MCF 10A (cell line): ENCODE measurements around the gene TGM5. TPM values are rescaled to one million over a fixed set of nuclear protein-coding genes. Genes with fewer than 3 reads are reported as not detected.

Source experiments
- BruUV-seq: library from RNA; stranded (reverse); fragments of 400-500 nt; replicated peaks from 2 replicates; lab custom pipeline; 2021; lab: Mats Ljungman, UMichigan
- CTCF ChIA-PET: fragments of 300-600 bp; sonication (Branson Sonifier 250); formaldehyde crosslinking; extraction: SDS; loops from one replicate; lab custom pipeline; 2021; ENCODE audit warnings: antibody characterized with exemption, inconsistent platforms; lab: Yijun Ruan, JAX
- POLR2A ChIA-PET: fragments of 300-600, 350-650 bp; sonication (Branson Sonifier 250); formaldehyde crosslinking; extraction: SDS; loops from one replicate; lab custom pipeline; 2020; ENCODE audit warnings: antibody characterized with exemption, inconsistent platforms; lab: Yijun Ruan, JAX
- DNase-seq: peaks from one replicate; pipeline ENCODE4 v3.0.0-alpha.2; 2018; ENCODE audit not compliant: unreplicated experiment
- H3K27ac Mint-ChIP-seq: one replicate; pipeline ENCODE4 v1.8.0; 2022; ENCODE audit warnings: mild to moderate bottlenecking, low read depth, mixed read lengths; ENCODE audit not compliant: unreplicated experiment
- H3K27me3 Mint-ChIP-seq: one replicate; pipeline ENCODE4 v1.8.0; 2022; ENCODE audit warnings: mixed read lengths; ENCODE audit not compliant: insufficient read depth, unreplicated experiment
- H3K36me3 Mint-ChIP-seq: one replicate; pipeline ENCODE4 v1.8.0; 2022; ENCODE audit warnings: mild to moderate bottlenecking, moderate library complexity, mixed read lengths; ENCODE audit not compliant: insufficient read depth, unreplicated experiment
- H3K4me1 Mint-ChIP-seq: one replicate; pipeline ENCODE4 v1.8.0; 2022; ENCODE audit warnings: mixed read lengths; ENCODE audit not compliant: insufficient read depth, unreplicated experiment
- H3K4me3 Mint-ChIP-seq: one replicate; pipeline ENCODE4 v1.8.0; 2022; ENCODE audit warnings: mild to moderate bottlenecking, moderate library complexity, mixed read lengths; ENCODE audit not compliant: unreplicated experiment
- H3K9me3 Mint-ChIP-seq: one replicate; pipeline ENCODE4 v1.8.0; 2022; ENCODE audit warnings: mixed read lengths; ENCODE audit not compliant: unreplicated experiment
- CTCF ChIP-seq: fragments of 200-600 bp; IDR thresholded peaks from one replicate; pipeline ENCODE4 v1.8.0; 2022; ENCODE audit warnings: antibody characterized with exemption, mild to moderate bottlenecking; ENCODE audit not compliant: unreplicated experiment
- intact Hi-C: fragments of 100-400 bp; cut with micrococcal nuclease; formaldehyde crosslinking; loops from 2 replicates; pipeline ENCODE4 v1.14.1; 2022
- total RNA-seq: library from RNA; stranded (reverse); gene quantifications from 2 replicates; pipeline ENCODE4 v1.2.3, GENCODE V29; 2022

TGM5 gene
- total RNA-seq, 1 experiment from 2014 or later, result 0.12 TPM

DNA sequence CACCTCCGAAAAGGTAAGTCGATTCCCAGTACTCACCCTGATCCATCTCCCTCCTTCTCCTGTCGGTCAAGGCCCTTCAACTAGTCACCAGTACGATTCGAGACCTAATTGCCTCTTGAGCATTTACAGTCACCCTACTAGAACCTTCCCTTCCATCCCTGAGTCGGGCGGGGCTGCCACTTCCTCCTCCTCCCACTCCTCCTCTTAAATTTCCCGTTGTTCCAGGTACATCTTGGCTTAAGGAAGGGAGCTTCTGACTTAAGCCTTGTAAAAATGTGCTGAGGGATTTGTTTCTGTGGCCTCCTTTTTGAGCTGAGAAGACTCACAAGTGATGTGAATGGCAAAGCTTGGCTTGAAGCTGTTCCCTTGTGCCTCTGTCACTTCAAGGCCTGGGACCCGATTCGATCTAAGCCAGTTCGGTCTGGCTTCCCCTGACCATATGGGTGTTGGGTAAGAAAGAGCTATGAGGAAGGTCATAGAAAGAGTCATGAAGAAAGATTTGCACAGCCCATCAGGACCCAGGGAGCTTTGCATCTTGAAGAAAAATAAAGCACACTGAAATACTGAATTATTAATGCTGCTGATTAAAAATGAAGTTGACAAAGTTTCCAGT is 35.6 kb upstream of the TGM5 start, which contains the start of gene TGM7:
TGM7 (minus strand) TSS at position 51 of the 613 bp plus-strand sequence.
- H3K27ac Mint-ChIP-seq, result no peak within 1 kb of the TSS
- intact Hi-C loops, result no loop called here
- no peaks in the 10 kb centered on the region for H3K36me3 Mint-ChIP-seq
- H3K9me3 Mint-ChIP-seq, result no peaks in the 10 kb centered on the region
- BruUV-seq, result no TSS peak
- no peaks in the 10 kb centered on the region for H3K4me1 Mint-ChIP-seq
- CTCF ChIA-PET, result interaction anchor here (0.6 to 1.1 kb wide), 3 partner anchors 17 to 1258 kb away, joined by 3 to 7 read pairs (median 3); no protein-coding TSS in a partner anchor
- POLR2A ChIA-PET, result interaction anchor here (1.2 kb wide), 1 partner anchor 198 kb away, joined by 3 read pairs; no protein-coding TSS in a partner anchor
- peaks cover 56% of the 10 kb centered on the region for H3K27me3 Mint-ChIP-seq
- no peak for TF ChIP-seq CTCF
- H3K4me3 Mint-ChIP-seq, result no peak within 1 kb of the TSS
- no peak for DNase-seq

- TF ChIP-seq CTCF, result no peak
- H3K36me3 Mint-ChIP-seq, result no peaks in the 10 kb centered on the region
- POLR2A ChIA-PET, result no interaction called here
- CTCF ChIA-PET, result interaction anchor here (0.6 kb wide), 1 partner anchor 76 kb away, joined by 3 read pairs; no protein-coding TSS in a partner anchor
- intact Hi-C loops, result no loop called here
- no peak overlapping the region for H3K4me3 Mint-ChIP-seq
- H3K27ac Mint-ChIP-seq, result no peak overlapping the region
- H3K9me3 Mint-ChIP-seq, result no peaks in the 10 kb centered on the region
- peaks cover 50% of the 10 kb centered on the region for H3K27me3 Mint-ChIP-seq
- BruUV-seq, result no TSS peak
- no peaks in the 10 kb centered on the region for H3K4me1 Mint-ChIP-seq
- DNase-seq, result no peak
Observed at GRCh38 chr15:43299884-43300283, 33.2 kb upstream of the TGM5 start.

DNA sequence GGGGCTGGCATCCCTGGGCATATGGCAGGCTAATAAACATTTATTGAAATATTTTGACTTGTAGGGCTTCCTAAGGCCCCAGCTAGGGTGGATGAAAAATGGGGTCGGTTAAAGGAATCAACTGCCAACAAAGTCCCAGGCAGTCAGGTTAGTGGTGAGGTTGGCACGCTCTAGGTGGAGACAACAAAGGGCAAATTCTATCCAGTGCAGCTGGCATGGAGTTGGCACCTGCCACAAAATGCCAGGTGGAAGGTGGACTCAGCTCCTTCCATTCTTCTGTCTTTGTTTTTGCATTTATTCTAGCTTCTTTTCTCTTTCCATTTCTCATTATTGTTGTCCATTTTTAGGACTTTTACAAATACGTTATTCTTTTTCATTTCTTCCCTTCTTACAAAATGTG is 32.7 kb upstream of the TGM5 start:
- Mint-ChIP-seq H3K27me3 (peaks cover 52% of the 10 kb centered on the region), H3K4me1 (no peaks in the 10 kb centered on the region), H3K36me3 (no peaks in the 10 kb centered on the region), H3K4me3 (no peak overlapping the region), H3K27ac (no peak overlapping the region), H3K9me3 (no peaks in the 10 kb centered on the region)
- TF ChIP-seq CTCF, result no peak
- CTCF ChIA-PET, result no interaction called here
- POLR2A ChIA-PET, result no interaction called here
- no TSS peak for BruUV-seq
- DNase-seq, result no peak
- intact Hi-C loops, result no loop called here

- no peak for TF ChIP-seq CTCF
- DNase-seq, result no peak
- Mint-ChIP-seq H3K27me3 (peaks cover 45% of the 10 kb centered on the region), H3K9me3 (no peaks in the 10 kb centered on the region), H3K4me1 (no peaks in the 10 kb centered on the region), H3K36me3 (no peaks in the 10 kb centered on the region), H3K27ac (no peak overlapping the region), H3K4me3 (no peak overlapping the region)
- intact Hi-C loops, result no loop called here
- ChIA-PET POLR2A (no interaction called here), CTCF (no interaction called here)
- no TSS peak for BruUV-seq
Observed at GRCh38 chr15:43294091-43294706, 27.5 kb upstream of the TGM5 start.
